Psoas muscle (tissue), 8 donors: ENCODE results near the gene WDR70. TPM values are rescaled to one million over a fixed set of nuclear protein-coding genes. Genes with fewer than 3 reads are reported as not detected.
"Not testable (repeated sequence)": the region's sequence is repeated elsewhere in the genome, so short reads cannot be mapped to it uniquely, and the experiment has no call there.

Experiments used
- ATAC-seq, 4 donors: fragments of 200-7000 bp; cut with Tn5 transposase; one replicate each; pipeline ENCODE4 v1.9.1; 2020; ENCODE audit warnings: moderate library complexity in 3 of 4, mild to moderate bottlenecking in 2 of 4
- DNase-seq, 2 donors: peaks; one replicate each; pipeline ENCODE4 v3.0.0-alpha.2; 2020
- H3K27ac ChIP-seq: fragments of 200-600 bp; one replicate; pipeline ENCODE4 v1.8.0; 2022
- H3K27me3 ChIP-seq, 3 donors: fragments of 200-600 bp in 1 of 3; one replicate each; pipeline versions ENCODE4 v1.6.1 to v1.8.0; 2013 to 2022; ENCODE audit warnings: low read length in 2 of 3, mild to moderate bottlenecking in 2 of 3, moderate library complexity in 1 of 3; ENCODE audit not compliant: insufficient read depth in 3 of 3
- H3K36me3 ChIP-seq, 2 donors: fragments of 200-600 bp in 1 of 2; one replicate each; pipeline versions ENCODE4 v1.6.1 to v1.8.0; 2013 to 2022; ENCODE audit warnings: low read depth in 1 of 2, mild to moderate bottlenecking in 1 of 2, moderate library complexity in 1 of 2; ENCODE audit not compliant: insufficient read depth in 1 of 2
- H3K4me1 ChIP-seq: fragments of 200-600 bp; one replicate; pipeline ENCODE4 v1.8.0; 2022
- H3K4me3 ChIP-seq: fragments of 200-600 bp; one replicate; pipeline ENCODE4 v1.8.0; 2022; ENCODE audit warnings: mild to moderate bottlenecking
- H3K9me3 ChIP-seq: fragments of 200-600 bp; one replicate; pipeline ENCODE4 v1.8.0; 2022
- CTCF ChIP-seq: fragments of 200-600 bp; IDR thresholded peaks from one replicate; pipeline ENCODE4 v1.8.0; 2022; ENCODE audit warnings: antibody characterized with exemption
- WGBS, 3 donors: extraction: QIAGEN DNeasy Blood & Tissue Kit; methylation state at CpG; one replicate each; pipeline versions ENCODE4 v1.1.6 to v1.1.7; 2013; 5-methylcytosine and 5-hydroxymethylcytosine counted together
- intact Hi-C, 2 donors: fragments of 100-400 bp; cut with DNase I; formaldehyde crosslinking; loops; one replicate each; pipeline versions ENCODE4 v1.11.0 to v1.14.2; 2022
- polyA plus RNA-seq, 3 donors: library from polyadenylated mRNA; stranded (reverse); fragments of 200-250 nt; gene quantifications; one replicate each; pipeline ENCODE4 v1.2.3, GENCODE V29; 2013
- total RNA-seq, 4 donors: library from RNA; stranded (reverse); fragmentation: NEBNext Ultra II Directional in 2 of 4; extraction: Animal tissue kit (Norgen Biotek cat#: 25700) in 2 of 4; gene quantifications; one replicate each; pipeline versions ENCODE4 v1.2.1 to v1.2.4, GENCODE V29; 2021 to 2023
- donor health status: healthy with polysubstance abuse.
- donor health status: DM: no; HTN: no; CAD: no; lungs with moderate emphysema.
- donor health status: Bipolar disorder and iron deficiency.
- donor health status: healthy.
- donor health status: DM: yes; HTN: yes; CAD: no.
- donor health status: DM: no; HTN: no; CAD: no.
- donor health status: DM: no; HTN: no; CAD: no.
- donor health status: DM: yes; HTN: yes; CAD: no.

The WDR70 gene
- total and polyA plus RNA-seq, 7 donors = 16.3 to 37.8 (median 26.0) TPM

- H3K4me1 ChIP-seq = no peaks in the 10 kb centered on the region
- DNase-seq = no peak
- ATAC-seq = no peak
- 85 to 86% (median 86%) methylated on average over 4 of the region's 4 CpGs for WGBS, 3 donors
- TF ChIP-seq CTCF = no peak
- intact Hi-C loops = no loop called here
- no peak overlapping the region for H3K27ac ChIP-seq
- H3K27me3 ChIP-seq = no peaks in the 10 kb centered on the region
- no peak overlapping the region for H3K4me3 ChIP-seq
- H3K9me3 ChIP-seq = no peaks in the 10 kb centered on the region
- peaks cover 6 to 86% of the 10 kb centered on the region in 2 donors for H3K36me3 ChIP-seq
These were observed 21.4 kb downstream of the WDR70 start for GRCh38 chr5:37400501-37400900.

GRCh38 chr5:37412515-37412914 lies 33.4 kb downstream of the WDR70 start:
- Histone ChIP-seq H3K27ac (no peak overlapping the region), H3K27me3 (no peaks in the 10 kb centered on the region), H3K4me3 (no peak overlapping the region), H3K36me3 (peaks cover 0 to 43% of the 10 kb centered on the region in 2 donors), H3K9me3 (no peaks in the 10 kb centered on the region), H3K4me1 (no peaks in the 10 kb centered on the region)
- 51 to 64% (median 60%) methylated on average over 3 of the region's 3 CpGs for WGBS, 3 donors
- DNase-seq = no peak
- peak in 3 of 4 donors; percentile 56 to 87 (median 64) for ATAC-seq
- no peak for TF ChIP-seq CTCF
- intact Hi-C loops = loop anchor here in 1 of 2 donors (5.0 to 10.0 kb wide), 2 partner anchors 252 to 780 kb away; no protein-coding TSS in a partner anchor

DNA sequence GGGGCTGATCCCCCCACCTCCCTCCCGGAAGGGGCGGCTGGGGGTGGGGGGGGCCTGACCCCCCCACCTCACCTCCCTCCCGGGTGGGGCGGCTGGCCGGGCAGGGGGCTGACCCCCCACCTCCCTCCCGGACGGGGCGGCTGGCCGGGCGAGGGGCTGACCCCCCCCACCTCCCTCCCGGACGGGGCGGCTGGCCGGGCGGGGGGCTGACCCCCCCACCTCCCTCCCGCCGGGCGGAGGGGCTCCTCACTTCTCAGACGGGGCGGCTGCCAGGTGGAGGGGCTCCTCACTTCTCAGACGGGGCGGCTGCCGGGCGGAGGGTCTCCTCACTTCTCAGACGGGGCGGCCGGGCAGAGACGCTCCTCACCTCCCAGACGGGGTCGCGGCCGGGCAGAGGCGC lies 36.3 kb downstream of the WDR70 start:
- peaks cover 0 to 42% of the 10 kb centered on the region in 2 donors for H3K36me3 ChIP-seq

DNA sequence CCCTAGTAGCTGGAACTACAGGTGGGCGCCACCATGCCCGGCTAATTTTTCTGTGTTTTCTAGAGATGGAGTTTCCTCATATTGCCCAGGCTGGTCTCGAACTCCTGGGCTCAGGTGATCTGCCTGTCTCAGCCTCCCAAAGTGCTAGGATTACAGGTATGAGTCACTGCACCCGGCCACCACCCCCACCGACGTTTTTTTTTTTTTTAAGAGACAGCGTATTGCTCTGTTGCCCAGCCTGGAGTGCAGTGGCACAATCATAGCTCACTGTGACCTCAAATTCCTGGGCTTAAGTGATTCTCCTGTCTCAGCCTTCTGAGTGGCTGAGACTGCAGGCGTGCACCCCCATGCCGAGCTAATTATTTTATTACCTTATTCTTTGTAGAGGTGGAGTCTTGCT lies 38.2 kb downstream of the WDR70 start:
- no peaks in the 10 kb centered on the region for H3K27me3 ChIP-seq
- no peaks in the 10 kb centered on the region for H3K4me1 ChIP-seq
- no peaks in the 10 kb centered on the region for H3K9me3 ChIP-seq
- WGBS, 3 donors = 92 to 93% (median 93%) methylated on average over 9 of the region's 9 CpGs
- intact Hi-C loops = loop anchor here in 1 of 2 donors (10.0 kb wide), 1 partner anchor 247 kb away; no protein-coding TSS in a partner anchor
- DNase-seq = no peak
- no peak overlapping the region for H3K4me3 ChIP-seq
- no peak for TF ChIP-seq CTCF
- no peak overlapping the region for H3K27ac ChIP-seq
- peaks cover 0 to 36% of the 10 kb centered on the region in 2 donors for H3K36me3 ChIP-seq
- no peak for ATAC-seq

More for the DNA sequence above, 36.3 kb downstream of the WDR70 start:
- not testable (repeated sequence) for ATAC-seq, H3K27ac ChIP-seq, H3K9me3 ChIP-seq, DNase-seq, H3K4me1 ChIP-seq, H3K27me3 ChIP-seq, H3K4me3 ChIP-seq
- WGBS, 3 donors = 87 to 90% methylated on average over 3 to 22 of the region's 33 CpGs; no CpG with 5 or more reads in 1 of the 3 donors
- intact Hi-C loops = loop anchor here in 1 of 2 donors (10.0 kb wide), 1 partner anchor 249 kb away; no protein-coding TSS in a partner anchor

- TF ChIP-seq CTCF = no peak
- ATAC-seq (no peak), DNase-seq (no peak)
- intact Hi-C loops = no loop called here
- no peaks in the 10 kb centered on the region for H3K4me1 ChIP-seq
- H3K9me3 ChIP-seq = no peaks in the 10 kb centered on the region
- H3K27ac ChIP-seq = no peak overlapping the region
- peaks cover 0 to 36% of the 10 kb centered on the region in 2 donors for H3K36me3 ChIP-seq
- H3K4me3 ChIP-seq = no peak overlapping the region
- H3K27me3 ChIP-seq = no peaks in the 10 kb centered on the region
- WGBS, 3 donors = 90 to 92% (median 91%) methylated on average over 8 of the region's 8 CpGs
These were observed 45.3 kb downstream of the WDR70 start for GRCh38 chr5:37424441-37424840.
